T-helper 1 cell treated with Interleukin-12 subunit alpha and Interleukin-12 subunit beta and Interleukin-4 antibody, amounts not matched to agents 30 ng/mL and 1 ng/mL, for 36 hours (primary cell): ENCODE data around the gene REV3L. TPM values are rescaled to one million over a fixed set of nuclear protein-coding genes. Genes with fewer than 3 reads are reported as not detected.

Experiments
- intact Hi-C: fragments of 100-400 bp; cut with micrococcal nuclease; formaldehyde crosslinking; loops from one replicate; pipeline ENCODE4 v1.15.1; 2024
- total RNA-seq: library from RNA; stranded (reverse); gene quantifications from 2 replicates; pipeline ENCODE4 v1.2.3, GENCODE V29; 2022

Gene REV3L
- total RNA-seq, 1 donor from 2014 or later: 16.7 TPM

GRCh38 chr6:111499269-111499793, 16.3 kb upstream of the REV3L start:
- intact Hi-C loops: loop anchor here (1.0 kb wide), 1 partner anchor 32 kb away; no protein-coding TSS in a partner anchor

GRCh38 chr6:111494951-111495635, 12.1 kb upstream of the REV3L start:
- intact Hi-C loops: no loop called here

DNA sequence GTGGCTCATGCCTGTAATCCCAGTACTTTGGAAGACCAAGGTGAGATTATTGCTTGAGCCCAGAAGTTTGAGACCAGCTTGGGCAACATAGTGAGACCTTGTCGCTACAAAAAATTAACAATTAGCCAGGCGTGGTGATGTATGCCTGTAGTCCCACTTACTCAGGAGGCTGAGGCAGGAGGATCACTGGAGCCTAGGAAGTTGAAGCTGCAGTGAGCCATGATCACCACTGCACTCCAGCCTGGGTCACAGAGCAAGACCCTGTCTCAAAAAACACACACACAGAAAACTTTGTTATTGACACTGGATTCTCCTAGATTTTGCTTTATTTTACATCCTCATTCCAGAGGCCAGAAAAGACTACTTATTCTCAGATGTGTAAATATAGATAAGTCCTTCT, 9.5 kb upstream of the REV3L start:
- intact Hi-C loops: no loop called here

DNA sequence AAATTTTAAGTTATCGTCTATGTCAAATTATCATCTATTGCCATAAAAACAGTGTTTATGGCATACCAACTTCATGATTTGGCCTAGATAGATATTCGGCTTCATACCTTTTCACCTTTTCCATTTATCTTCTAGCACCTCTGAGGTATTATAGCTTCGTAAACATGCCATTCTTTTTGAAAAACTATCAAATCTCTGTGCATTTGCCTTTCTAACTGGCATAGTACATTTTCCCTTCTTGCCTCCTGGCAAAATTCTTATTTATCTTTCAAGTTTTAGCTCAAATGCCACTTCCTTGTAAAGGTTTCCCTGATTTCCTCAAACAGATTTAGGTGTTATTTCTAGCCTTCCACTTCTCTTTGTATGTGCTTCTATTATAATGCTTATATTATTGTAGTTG, 7.0 kb upstream of the REV3L start:
- intact Hi-C loops: no loop called here

DNA sequence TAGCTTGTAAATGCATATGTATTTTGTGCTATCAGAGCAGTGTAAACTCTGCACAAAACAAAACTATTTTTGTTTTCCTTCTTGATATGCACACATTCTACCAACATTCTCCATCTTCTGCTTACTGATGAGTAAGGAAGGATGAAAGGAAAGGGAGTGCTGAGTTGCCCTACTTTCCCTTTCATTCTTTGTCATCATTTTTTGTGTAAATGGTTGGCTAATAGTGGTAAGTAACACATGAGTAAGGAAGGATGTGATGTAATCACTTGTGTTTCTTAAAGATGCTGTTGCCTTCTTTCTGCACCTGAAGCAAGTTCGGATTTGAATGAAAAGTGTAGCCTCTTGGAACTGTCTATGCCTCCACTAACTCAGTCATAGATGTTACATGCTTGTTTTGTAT, 4.6 kb upstream of the REV3L start:
- intact Hi-C loops: loop anchor here (1.0 to 5.0 kb wide), 6 partner anchors 46 to 675 kb away; partner anchors contain the start of gene GTF3C6

DNA sequence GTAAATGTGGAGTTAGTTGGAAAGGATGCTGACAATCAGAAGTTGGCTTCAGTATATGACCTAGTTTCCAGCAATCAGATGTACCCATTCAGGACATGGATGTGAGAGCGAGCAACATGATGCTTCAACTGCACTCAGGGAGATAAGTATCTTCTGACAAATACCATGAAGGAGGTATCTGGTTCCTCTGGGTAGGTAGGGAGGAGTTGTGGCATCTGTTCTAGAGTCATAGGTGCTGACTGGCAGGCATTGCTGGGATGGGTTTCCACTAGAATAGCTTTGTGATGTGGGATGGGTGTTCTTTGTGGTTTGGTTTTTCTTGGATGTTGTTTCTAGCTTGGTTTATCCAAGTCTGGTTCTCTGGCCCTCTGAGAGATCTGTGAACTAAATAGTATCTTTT, 3.9 kb upstream of the REV3L start:
- intact Hi-C loops: loop anchor here (1.0 to 5.0 kb wide), 5 partner anchors 46 to 528 kb away; partner anchors contain the start of gene GTF3C6

GRCh38 chr6:111486475-111486874, 3.5 kb upstream of the REV3L start:
- intact Hi-C loops: loop anchor here (2.0 to 5.0 kb wide), 3 partner anchors 316 to 528 kb away; partner anchors contain the start of gene GTF3C6

GRCh38 chr6:111485342-111485741, 2.3 kb upstream of the REV3L start:
- intact Hi-C loops: loop anchor here (2.0 to 5.0 kb wide), 3 partner anchors 317 to 511 kb away; partner anchors contain the start of gene RPF2

DNA sequence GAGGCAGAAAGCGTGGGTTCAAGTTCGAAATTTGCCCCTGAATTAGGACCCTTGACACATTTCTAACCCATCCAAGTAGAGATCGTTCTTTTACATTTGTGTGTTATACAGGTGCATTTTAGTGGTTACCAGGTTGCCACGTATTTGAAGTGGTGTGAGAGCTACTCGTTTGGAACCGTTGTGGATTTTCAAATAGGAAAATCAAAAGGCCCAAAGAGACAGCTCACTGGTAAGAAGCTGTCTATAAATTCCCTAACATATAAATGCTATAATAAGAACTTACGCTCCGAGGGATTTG, 1.6 kb upstream of the REV3L start:
- intact Hi-C loops: loop anchor here (1.0 to 5.0 kb wide), 8 partner anchors 38 to 559 kb away; partner anchors contain the start of genes RPF2, SLC16A10 and TRAF3IP2

DNA sequence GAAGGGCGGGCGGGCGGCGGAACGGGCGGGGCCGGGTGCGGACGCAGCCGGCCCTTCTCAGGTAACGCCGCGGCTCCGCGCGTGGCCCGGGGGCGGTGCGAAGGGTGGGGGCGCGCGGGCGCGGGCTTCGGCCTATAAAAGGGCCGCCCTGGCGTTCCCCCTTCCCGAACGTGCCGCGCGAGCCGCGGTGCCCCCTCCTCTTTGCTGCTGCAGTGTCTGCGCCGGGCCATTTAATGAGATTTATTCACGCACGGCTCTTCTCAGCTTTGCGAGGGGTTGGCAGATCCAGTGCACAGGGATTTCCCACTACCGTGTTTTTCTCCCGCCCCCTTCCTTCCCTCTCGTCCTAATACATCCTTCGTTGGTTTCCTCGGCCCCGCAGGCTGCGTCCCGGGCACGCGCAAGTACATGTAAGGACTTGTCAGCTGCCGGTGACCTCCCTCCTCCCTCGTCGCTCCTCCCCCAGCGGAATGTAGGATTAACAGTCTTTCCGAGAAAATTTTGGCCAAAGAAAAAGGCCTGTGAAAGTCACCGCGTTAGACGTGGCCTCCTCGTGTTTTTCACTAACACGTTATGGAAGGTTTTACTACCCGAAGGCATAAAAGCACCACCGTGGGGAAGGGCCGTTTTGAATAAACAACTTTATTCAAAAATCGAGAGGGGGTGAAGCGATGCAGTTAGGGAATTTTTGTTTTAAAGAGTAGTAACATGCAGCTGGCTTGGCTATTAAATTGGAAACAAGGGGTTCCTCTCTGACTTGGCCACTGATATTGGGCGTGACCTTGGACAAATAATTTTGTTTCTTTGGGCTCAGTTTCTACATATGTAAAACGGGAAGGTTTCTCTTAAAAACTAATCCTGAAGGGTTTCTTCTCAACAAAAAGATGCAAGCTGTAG, 966 bp upstream of the REV3L start:
- intact Hi-C loops: loop anchor here (1.0 to 5.0 kb wide), 17 partner anchors 38 to 669 kb away; partner anchors contain the start of genes CDK19, FAM229B, FYN and RPF2

- intact Hi-C loops: loop anchor here (2.0 to 5.0 kb wide), 7 partner anchors 75 to 490 kb away; partner anchors contain the start of gene SLC16A10
Observed at GRCh38 chr6:111482188-111482958, 645 bp downstream of the REV3L start.

DNA sequence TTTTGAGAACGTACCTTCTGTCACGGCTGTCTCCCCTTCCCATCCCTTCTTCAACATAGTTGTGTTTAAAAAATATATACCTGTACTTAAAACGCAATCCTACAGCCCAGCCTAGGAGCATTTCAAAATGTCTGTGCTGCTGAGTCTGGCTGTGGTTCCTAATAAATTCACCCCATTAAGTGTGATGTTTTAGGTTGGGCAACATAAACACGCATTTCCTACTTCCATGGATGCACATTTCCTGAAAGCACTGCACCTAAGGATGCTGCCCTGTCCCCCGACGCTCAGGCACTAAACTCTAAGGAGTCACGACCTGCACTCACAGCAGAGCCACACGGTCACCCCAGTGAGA, 1.2 kb downstream of the REV3L start:
- intact Hi-C loops: loop anchor here (2.0 to 5.0 kb wide), 7 partner anchors 75 to 490 kb away; partner anchors contain the start of gene SLC16A10

DNA sequence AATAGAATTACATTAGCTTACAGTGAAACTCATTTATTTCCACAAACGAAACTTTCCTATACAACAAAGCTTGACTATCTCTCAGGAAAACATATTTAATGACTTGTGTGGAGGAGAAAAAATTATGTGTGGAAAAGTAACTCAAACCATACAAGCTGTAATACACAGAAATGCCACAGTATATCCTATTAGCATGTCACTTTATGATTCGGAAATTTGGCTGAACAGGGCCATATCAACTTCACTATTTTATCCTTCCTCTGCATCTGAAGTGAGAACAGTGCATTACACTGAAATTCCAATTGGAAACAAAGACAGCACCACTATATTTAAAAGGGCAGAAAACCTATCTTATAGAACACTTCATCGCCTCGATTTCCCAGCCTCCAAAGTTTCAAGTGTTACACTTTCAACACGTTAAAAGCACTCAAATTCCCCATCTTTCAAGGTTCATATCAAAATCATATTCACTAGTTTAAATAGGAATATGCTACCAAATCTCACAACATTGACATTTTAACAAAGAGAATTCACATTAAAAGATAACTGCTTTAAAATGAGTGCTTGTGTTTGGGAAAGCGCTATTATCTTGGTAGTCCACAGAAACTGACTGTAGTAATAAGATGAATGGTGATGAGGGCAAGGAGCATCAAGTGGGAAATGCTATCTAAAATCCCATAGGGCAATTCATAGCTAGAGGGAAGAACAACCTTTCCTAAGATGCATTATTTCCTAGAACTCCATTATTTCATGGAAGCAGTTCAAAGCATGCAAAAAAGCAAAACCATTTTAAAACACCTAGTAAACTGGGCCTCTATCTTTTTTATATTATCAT, 1.8 kb downstream of the REV3L start:
- intact Hi-C loops: loop anchor here (5.0 kb wide), 3 partner anchors 74 to 491 kb away; partner anchors contain the start of gene SLC16A10

DNA sequence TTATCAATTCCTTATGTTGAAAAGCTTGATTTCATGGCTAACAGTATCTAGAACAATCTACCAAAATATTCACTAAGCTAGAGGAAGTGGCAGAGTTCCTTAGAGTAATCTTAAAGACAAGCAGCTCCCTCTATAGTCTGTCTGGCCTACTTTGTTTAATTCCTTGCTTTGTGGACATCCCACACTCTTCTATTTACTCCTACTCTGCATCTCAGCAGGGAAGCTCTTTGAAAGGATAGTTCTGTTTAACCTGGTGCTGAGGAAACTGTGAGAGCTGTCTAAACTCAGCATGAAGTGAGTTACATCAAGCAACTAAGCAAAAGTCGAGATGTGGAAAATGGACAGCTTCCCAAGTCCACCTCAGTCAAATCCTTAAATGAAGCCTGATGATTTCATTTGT, 4.3 kb downstream of the REV3L start:
- intact Hi-C loops: loop anchor here (1.0 to 10.0 kb wide), 5 partner anchors 15 to 219 kb away; a partner anchor contains a TSS

DNA sequence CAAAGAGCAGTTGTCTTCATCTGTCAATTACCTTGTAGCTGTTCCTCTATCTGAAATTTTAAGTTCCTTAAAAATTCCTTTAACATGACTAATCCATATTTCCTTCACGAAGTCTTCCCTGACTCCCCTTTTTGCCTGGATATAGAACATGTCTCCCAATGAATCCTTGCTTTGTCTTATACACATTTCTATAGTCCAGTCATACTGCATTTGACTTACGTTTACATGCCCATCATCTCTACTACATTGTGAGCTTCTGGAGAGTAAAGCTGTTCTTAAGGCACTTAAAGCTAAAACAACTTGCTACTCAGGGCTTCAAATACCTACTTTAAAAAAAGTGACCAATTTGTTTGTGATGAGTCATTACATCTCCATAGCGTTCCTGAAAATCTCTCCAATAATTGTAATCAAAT, 4.9 kb downstream of the REV3L start:
- intact Hi-C loops: loop anchor here (1.0 to 10.0 kb wide), 5 partner anchors 15 to 219 kb away; a partner anchor contains a TSS

GRCh38 chr6:111477481-111477938, 5.5 kb downstream of the REV3L start:
- intact Hi-C loops: loop anchor here (10.0 kb wide), 1 partner anchor 143 kb away; no protein-coding TSS in a partner anchor

DNA sequence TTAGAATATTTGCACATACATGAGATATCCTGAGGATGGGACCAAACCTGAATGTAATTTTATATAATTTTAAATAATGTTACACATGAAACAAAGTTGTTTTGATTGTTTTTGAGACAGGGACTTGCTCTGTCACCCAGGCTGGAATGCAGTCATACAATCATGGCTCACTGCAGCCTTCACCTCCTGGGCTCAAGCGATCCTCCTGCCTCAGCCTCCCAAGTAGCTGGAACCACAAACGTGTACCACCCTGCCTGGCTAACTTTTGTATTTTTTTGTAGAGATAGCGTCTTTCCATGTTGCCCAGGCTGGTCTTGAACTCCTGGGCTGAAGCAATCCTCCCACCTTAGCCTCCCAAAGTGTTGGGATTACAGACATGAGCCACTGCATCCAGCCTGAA, 7.0 kb downstream of the REV3L start:
- intact Hi-C loops: loop anchor here (10.0 kb wide), 1 partner anchor 141 kb away; no protein-coding TSS in a partner anchor

- intact Hi-C loops: loop anchor here (10.0 kb wide), 1 partner anchor 140 kb away; no protein-coding TSS in a partner anchor
Observed at GRCh38 chr6:111474771-111475170, 8.2 kb downstream of the REV3L start.

- intact Hi-C loops: loop anchor here (10.0 kb wide), 1 partner anchor 139 kb away; no protein-coding TSS in a partner anchor
Observed at GRCh38 chr6:111474106-111474505, 8.9 kb downstream of the REV3L start.
